Glutamatergic neuron (in vitro differentiated cells): ENCODE data around the gene LDLRAP1. TPM values are rescaled to one million over a fixed set of nuclear protein-coding genes. Genes with fewer than 3 reads are reported as not detected.
"Not testable (repeated sequence)": the region's sequence is repeated elsewhere in the genome, so short reads cannot be mapped to it uniquely, and the experiment has no call there.

ENCODE experiments used
- DNase-seq: peaks from one replicate; pipeline ENCODE4 v3.0.0; 2022
- H3K27ac Mint-ChIP-seq: one replicate; pipeline ENCODE4 v1.8.0; 2020; ENCODE audit warnings: mild to moderate bottlenecking, mixed read lengths, inconsistent platforms; ENCODE audit not compliant: unreplicated experiment
- H3K27me3 Mint-ChIP-seq: one replicate; pipeline ENCODE4 v1.8.0; 2020; ENCODE audit warnings: mild to moderate bottlenecking, moderate library complexity, mixed read lengths, inconsistent platforms; ENCODE audit not compliant: unreplicated experiment
- H3K36me3 Mint-ChIP-seq: one replicate; pipeline ENCODE4 v1.8.0; 2020; ENCODE audit warnings: mild to moderate bottlenecking, mixed read lengths, inconsistent platforms; ENCODE audit not compliant: unreplicated experiment
- H3K4me1 Mint-ChIP-seq: one replicate; pipeline ENCODE4 v1.8.0; 2020; ENCODE audit warnings: mild to moderate bottlenecking, low read depth, mixed read lengths, inconsistent platforms; ENCODE audit not compliant: unreplicated experiment
- H3K4me3 Mint-ChIP-seq: one replicate; pipeline ENCODE4 v1.8.0; 2020; ENCODE audit warnings: mild to moderate bottlenecking, mixed read lengths, inconsistent platforms; ENCODE audit not compliant: unreplicated experiment
- H3K9me3 Mint-ChIP-seq: one replicate; pipeline ENCODE4 v1.8.0; 2020; ENCODE audit warnings: mild to moderate bottlenecking, moderate library complexity, mixed read lengths, inconsistent platforms; ENCODE audit not compliant: unreplicated experiment
- CTCF ChIP-seq: fragments of 200-600 bp; sonication (generic); IDR thresholded peaks from one replicate; pipeline ENCODE4 v1.5.0; 2021; ENCODE audit not compliant: partially characterized antibody, unreplicated experiment
- total RNA-seq: library from RNA; stranded (reverse); fragmentation: NEBNext Ultra II Directional; extraction: Animal tissue kit (Norgen Biotek cat#: 25700); gene quantifications from one replicate; pipeline ENCODE4 v1.2.1, GENCODE V29; 2021; ENCODE audit not compliant: unreplicated experiment

LDLRAP1 gene
- total RNA-seq, 1 donor from 2014 or later: 2.4 TPM

GRCh38 chr1:25581764-25582163, 38.4 kb downstream of the LDLRAP1 start:
- no peak for TF ChIP-seq CTCF
- H3K4me3 Mint-ChIP-seq: no peak overlapping the region
- peaks cover 6% of the 10 kb centered on the region for H3K27me3 Mint-ChIP-seq
- no peak overlapping the region for H3K27ac Mint-ChIP-seq
- H3K4me1 Mint-ChIP-seq: peaks cover 25% of the 10 kb centered on the region
- peaks cover 6% of the 10 kb centered on the region for H3K36me3 Mint-ChIP-seq
- no peak for DNase-seq
- peaks cover 3% of the 10 kb centered on the region for H3K9me3 Mint-ChIP-seq

GRCh38 chr1:25583519-25584370, 40.3 kb downstream of the LDLRAP1 start:
- Mint-ChIP-seq H3K4me1 (peaks cover 20% of the 10 kb centered on the region), H3K27me3 (peaks cover 6% of the 10 kb centered on the region), H3K9me3 (peaks cover 6% of the 10 kb centered on the region), H3K27ac (peak overlapping the region; percentile 21), H3K4me3 (no peak overlapping the region), H3K36me3 (peaks cover 6% of the 10 kb centered on the region)
- DNase-seq: no peak
- TF ChIP-seq CTCF: no peak

GRCh38 chr1:25586181-25586588, 42.8 kb downstream of the LDLRAP1 start:
- H3K27ac Mint-ChIP-seq: no peak overlapping the region
- H3K36me3 Mint-ChIP-seq: peaks cover 6% of the 10 kb centered on the region
- H3K4me1 Mint-ChIP-seq: peaks cover 14% of the 10 kb centered on the region
- peaks cover 4% of the 10 kb centered on the region for H3K27me3 Mint-ChIP-seq
- no peak for TF ChIP-seq CTCF
- DNase-seq: peak; percentile 67
- H3K4me3 Mint-ChIP-seq: no peak overlapping the region
- H3K9me3 Mint-ChIP-seq: peaks cover 6% of the 10 kb centered on the region

- peaks cover 4% of the 10 kb centered on the region for H3K27me3 Mint-ChIP-seq
- H3K4me3 Mint-ChIP-seq: no peak overlapping the region
- H3K27ac Mint-ChIP-seq: no peak overlapping the region
- peaks cover 6% of the 10 kb centered on the region for H3K36me3 Mint-ChIP-seq
- DNase-seq: no peak
- H3K4me1 Mint-ChIP-seq: peaks cover 11% of the 10 kb centered on the region
- peaks cover 6% of the 10 kb centered on the region for H3K9me3 Mint-ChIP-seq
- TF ChIP-seq CTCF: no peak
Observed at GRCh38 chr1:25587290-25587689, 43.9 kb downstream of the LDLRAP1 start.

- not testable (repeated sequence) for H3K9me3 Mint-ChIP-seq, H3K27me3 Mint-ChIP-seq, DNase-seq, H3K36me3 Mint-ChIP-seq, H3K27ac Mint-ChIP-seq, H3K4me3 Mint-ChIP-seq
- peaks cover 11% of the 10 kb centered on the region for H3K4me1 Mint-ChIP-seq
Observed at GRCh38 chr1:25588224-25588623, 44.8 kb downstream of the LDLRAP1 start.

- not testable (repeated sequence) for H3K27ac Mint-ChIP-seq, H3K9me3 Mint-ChIP-seq, H3K36me3 Mint-ChIP-seq, H3K4me3 Mint-ChIP-seq, DNase-seq, H3K27me3 Mint-ChIP-seq
- H3K4me1 Mint-ChIP-seq: peaks cover 11% of the 10 kb centered on the region
Observed at GRCh38 chr1:25588786-25589185, 45.4 kb downstream of the LDLRAP1 start.
